Stimulated activated CD4-positive, alpha-beta T cell treated with anti-CD3 and anti-CD28 coated beads, Interleukin-12 subunit alpha, Interleukin-12 subunit beta, amount 100 ng/mL, for 24 hours (primary cell): ENCODE data around the gene CABLES2.

Source experiments
- DNase-seq, 2 experiments: peaks; one replicate each; pipeline ENCODE4 v3.0.0-alpha.2; 2020; ENCODE audit warnings: low read depth in 2 of 2

CABLES2 gene

DNA sequence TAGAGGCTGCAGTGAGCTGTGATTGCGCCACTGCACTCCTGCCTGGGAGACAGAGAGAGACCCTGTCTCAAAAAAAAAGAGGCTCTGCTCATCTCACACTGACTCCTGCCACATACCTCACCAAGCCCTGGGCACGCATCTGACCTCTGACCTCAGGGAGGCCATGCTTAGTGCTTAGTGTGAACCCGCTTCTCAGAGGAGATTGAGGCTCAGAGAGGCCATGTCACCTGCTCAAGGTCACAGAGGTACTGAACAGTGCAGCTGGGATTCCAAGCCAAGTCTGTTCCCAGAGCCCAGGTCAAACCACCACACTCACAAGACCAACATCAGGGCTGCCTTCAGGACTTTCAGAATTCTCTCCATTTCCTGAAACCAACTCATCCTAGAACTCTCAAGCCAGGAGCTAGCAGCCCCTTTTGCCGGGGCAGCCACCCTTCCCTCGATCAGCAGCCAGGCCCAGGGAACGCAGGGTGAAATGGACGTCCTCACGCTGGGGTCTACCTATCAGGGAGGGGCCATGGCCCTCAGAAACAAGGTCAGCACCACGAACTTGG is 2.9 kb downstream of the CABLES2 start:
- no peak for DNase-seq

DNA sequence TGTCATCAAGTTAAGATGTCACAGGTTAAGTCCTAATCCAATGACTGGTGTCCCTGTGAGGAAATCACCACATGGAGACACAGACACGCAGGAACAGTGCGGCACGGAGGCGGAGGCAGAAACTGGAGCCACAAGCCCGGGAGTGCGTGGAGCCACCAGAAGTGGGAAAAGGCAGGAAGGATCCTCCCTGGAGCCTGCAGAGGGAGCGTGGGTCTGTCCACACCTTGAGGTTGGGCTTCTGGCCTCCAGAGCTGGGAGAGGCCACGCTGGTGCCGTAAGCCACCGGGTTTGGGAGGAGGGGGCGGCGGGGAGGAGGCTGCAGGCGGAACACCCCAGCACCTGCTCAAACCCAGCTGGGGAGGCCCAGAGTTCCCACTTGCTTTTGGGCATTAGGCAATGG is 3.8 kb downstream of the CABLES2 start:
- DNase-seq = no peak

DNA sequence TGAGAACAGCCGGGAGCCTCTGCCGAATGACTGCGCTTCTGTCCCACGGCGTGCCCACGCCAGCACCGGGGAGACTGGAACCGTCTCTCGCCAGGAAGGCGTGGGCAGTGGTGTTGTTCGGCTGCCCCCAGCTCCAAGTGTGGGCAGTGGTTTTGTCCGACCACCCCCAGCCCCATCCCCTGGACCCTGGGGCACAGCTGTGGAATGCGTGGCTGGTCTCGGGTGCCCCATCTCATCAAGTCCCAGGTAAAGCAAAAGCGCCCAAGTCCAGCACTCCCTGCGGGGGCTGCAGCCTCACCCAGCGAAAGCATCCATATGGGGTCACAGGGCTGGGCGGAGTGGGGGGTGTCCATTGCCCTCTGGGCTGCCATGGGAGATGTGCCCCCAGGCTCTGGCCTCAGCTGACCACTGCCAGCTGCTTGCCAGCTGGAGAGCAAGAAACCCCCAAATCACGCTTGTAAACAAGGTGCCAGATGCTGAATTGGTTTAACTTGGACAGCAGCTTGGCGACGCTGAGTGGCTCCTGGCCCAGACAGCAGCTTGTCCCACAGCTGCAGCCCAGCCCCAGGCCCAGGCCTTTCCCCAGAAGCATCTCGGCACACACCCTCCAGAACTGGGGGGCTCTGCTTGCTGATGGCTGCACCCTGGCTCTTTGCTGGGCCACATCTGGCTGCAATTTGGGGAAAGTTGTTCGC is 4.5 kb downstream of the CABLES2 start:
- DNase-seq = no peak

DNA sequence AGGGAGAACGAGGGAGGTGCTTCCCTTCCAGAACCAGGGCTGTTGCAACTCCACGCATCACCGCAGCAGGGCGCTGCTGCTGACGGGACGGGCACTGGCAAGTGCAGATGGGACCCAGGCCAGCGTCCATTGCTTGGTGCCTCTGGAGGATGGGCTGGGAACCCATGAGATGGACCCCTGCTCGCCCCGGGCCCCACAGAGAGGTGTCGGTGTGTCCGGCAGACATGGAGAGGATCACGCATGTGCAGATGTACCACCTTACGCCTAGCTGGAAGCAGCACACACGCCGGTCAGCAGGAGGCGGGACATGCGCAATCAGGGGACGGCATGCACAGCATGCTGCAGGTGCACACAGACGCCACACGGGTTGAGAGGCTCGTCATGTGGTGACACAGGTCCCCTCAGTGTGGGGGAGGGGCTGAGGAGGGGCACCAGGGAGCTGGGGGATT is 5.7 kb downstream of the CABLES2 start:
- no peak for DNase-seq

DNA sequence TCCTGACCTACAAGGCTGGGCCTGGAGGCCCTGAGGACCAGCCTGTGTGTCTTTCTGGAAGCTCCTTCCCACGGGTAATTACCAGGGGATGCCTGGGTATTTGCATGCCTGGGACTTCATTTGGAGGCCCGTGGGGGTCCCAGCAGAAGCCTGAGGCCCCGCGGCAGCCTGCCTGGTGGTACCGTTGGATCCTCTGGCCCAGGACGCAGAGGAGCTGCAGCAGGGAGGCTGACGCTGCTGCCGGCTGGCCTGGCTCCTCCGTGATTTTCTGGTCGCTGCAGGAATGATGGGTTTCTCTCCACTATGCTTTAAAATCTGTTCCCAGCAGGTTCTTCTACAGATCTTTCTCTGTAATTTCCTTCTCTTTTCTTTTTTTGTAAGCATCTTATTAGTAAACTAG is 6.5 kb downstream of the CABLES2 start:
- DNase-seq = no peak

DNA sequence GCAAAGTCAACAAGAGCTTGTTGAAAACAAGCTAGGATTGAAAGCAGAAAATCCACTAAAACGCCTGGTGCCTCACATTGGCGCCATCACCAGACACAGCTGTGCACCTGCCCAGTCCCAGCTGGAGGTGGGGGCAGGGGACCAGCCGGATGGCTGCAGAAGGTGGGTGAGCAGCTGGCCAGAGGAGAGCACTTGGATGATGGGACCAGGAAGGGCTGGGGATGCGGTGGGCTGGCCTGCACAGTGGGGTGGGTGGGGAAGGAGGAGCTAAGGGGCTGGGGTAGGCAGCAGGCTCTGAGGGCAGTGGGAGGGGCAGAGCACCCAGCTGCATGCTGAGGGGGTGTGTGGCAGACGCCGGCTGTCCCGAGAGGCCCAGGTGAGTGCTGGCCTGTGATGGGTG is 7.1 kb downstream of the CABLES2 start:
- no peak for DNase-seq

DNA sequence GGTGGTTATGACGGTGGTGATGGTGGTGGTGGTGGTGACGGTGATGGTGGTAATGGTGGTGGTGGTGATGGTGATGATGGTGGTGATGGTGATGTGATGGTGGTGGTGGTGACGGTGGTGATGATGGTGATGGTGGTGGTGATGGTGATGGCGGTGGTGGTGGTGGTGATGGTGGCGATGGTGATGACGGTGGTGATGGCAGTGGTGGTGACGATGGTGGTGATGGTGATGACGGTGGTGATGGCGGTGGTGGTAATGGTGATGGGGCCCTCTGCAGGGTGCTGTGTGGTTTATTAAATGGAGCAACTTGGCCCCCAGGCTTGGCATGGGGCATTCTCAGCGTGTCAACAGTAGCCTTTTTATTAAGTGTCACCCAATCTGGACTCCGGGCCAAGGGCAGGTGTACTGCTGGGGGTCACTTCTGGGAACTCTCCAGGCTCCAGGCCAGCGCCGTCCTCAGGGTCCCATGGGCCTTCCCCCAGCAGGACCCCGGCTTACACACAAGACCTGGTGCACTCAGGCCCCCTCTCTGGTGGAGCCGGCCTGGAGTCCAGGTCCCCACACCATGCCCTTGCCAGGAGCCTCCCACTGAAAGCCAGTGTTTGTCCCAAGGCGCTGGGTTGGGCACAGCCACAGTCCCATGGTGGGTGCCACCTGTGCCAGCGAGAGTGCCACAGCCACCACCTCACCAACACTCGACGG is 8.8 kb downstream of the CABLES2 start:
- DNase-seq = no peak

DNA sequence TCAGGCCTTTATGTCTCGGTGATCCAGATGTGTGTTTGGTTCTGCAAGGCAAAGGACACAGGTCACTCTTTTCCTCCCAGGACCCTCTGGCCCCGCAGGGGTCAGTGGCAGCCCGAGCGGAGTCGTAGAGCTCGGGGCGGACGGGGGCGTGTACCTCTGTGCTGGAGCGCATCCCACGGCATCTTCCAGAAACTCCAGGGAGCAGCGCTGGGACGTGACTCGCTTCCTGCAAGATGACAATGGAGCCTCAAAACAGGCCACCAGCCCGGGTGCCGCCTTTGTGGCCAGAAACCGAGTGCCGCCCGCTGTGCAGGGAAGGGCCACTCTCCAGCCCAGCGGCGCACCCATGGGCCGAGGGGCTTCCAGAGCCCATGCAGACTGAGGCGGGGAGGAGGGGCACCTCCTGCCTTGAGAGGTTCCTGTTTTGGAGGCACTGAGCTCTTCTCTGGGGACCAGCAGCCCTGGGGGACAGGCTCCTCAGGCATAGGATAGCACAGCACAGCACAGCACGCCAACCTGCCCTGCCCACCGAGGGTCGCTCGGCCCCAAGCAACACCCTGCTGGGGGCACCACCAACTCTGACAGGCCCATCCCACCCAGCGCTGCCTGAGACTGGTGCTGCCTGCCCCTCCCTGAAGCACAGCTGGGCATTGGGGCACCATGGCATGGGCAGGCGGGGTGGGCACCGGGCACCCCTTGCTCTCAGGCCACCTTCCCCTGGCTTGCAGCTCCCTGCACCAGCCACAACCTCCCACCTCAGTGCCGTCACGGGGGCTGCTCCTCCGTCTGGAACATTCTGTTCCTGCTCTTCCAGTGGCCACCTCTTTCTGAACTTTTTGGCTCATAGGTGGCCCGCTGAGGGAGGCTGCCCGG is 10.5 kb downstream of the CABLES2 start:
- no peak for DNase-seq

DNA sequence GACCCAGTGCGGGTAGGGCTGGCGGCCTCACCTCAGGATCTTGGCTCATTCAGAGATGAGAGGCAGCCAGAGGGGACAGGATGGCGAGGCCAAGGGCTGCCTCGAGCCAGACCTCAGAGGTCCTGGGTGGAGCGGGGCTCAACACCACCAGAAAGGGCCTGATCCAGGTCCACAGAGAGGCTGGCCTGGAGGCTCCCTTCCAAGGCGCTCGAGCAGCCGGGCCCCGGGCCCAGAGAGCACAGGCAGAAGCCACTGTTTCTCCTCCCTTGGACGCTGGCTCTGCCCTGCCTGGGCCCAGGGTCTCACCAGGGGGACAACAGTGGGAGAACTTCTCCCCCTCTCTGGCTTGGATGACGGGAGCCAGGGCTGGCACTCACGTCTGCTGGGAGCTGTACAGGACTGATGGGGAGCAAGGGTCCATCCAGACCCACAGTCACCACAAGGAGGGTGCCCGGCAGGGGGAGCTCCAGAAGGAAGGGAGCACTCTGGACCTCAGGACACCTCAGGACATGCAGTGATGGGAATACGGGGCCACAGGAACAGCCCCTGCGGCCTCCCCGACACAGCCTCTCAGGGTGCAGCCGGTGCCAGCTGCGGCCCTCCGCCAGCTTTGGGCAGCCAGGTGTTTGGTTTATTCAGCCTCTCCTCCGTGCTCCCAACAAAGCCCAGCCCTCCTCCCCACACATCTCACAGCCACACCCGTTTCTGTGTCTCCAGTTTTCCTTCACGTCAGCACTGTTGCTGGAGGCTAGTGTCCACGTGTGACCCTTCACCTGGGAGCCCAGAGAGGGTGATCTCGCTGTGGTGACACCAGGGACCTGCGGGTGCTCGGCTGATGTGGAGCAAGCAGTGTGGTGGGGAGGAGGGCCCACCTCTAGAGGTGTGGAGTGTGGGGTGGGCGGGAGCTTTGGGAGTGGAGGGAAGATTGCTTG is 11.5 kb downstream of the CABLES2 start:
- DNase-seq = no peak

DNA sequence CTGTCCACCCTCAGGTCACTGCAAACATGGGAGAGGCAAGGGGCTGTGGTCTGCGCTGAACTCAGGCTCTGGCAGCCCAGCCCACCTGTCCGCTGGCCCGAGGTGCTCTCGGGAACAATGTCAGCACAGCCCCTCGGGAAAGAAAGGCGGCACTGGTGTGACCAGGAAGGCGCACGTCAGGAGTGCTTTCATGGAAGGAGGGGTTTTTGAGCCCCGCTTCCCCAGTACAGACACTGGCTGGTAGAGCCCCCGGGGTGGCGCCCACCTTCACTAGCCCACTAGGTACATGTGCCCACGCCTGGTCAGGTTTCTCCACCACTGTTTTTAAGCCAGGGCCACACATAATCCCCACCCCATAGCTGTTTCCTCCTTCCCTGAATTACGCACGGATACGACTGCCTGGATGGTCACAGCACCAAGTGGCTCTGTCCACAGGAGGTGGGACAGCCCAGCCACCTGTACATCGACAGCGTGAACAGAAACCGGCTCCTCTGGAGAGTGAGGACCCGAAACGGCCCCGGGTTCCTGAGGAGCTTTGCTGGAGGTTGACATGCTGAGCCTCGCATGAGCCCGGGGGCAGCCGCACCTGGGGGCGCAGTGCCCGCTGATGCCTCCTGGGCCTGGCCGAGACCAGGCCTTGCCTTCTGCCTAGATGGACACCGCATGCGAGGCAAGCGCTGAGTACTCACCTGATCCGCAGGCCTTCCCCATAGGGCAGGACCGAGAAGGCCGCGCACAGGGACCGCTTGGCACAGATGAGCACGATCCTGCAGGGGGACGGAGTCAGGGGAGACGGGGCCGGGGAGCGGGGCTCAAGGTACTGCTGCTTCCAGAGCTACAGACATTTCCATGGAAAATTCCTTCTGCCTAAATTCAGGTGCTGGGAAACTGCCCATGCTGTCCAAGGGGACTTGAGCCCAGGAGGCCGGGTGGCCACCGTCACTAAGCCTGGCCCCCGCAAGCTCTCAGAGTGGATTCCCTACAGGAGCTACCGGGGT is 12.5 kb downstream of the CABLES2 start:
- DNase-seq = no peak

DNA sequence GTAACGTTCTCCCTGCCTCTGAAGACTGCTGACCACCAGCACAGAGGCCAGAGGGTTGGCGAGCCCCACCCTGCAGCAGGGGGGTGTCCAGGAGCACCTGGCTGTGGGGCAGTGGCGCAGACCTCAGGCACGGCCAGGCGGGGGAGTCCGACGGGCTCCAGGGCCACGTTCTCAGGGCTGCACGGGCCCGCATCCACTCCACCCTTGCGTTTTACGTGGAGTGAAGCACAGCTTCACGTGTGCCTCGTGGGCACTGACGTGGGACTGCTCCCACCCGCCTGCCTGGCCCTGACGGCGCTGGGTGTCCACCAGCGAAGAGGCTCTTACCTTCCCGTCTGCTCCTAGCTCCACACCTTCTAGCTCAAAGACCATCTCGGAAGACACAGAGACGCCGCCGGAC is 13.3 kb downstream of the CABLES2 start:
- no peak for DNase-seq

DNA sequence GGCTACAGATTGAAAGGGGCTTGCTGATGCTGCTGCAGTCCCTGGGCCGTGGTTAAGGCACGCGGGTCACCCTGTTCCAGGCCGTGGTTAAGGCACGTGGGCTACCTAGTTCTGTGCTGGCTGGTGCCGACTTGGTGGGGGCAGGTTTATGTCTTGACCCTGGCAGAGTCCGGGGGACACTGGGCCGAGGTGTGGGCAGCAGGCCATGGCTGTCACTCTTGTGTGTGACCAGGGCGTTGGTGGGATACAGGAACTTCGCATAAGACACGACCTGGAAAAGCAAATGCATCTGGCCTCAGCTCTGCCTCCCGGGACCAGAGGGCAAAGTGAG is 13.8 kb downstream of the CABLES2 start:
- DNase-seq = no peak

DNA sequence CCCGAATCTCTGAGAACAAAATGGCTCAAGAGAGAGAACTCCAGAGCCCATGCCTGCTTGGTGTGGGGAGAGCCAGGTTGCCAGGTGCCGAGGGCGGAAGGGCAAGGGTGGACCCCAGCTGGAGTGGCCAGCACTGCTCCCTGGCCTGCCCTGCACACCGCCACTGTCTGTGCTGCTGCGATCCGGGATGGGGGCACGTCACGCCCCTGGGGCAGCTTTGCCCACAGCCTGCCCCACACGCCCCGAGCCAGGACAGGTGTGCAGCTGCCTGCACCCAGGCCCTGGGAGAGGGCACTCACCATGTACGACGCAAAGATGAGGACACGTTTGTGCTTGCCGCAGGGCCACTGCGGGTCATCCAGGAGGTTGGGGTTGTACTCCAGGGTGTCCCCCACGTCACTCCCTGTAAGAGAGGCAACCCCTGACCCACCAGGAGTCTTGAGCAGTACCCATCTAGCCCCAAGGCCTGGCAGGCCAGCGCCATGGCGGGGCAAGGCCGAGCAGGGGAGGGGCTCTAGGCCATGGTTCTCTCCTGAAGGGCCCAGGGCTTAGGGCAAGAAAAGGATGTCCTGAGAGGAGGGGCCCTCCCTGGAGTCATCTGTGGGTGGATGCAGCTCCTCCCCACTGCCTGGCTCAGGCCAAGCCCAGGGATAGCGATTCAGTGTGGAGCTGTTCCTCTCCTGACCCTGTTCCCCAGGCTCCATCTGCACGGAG is 14.3 kb downstream of the CABLES2 start:
- no peak for DNase-seq

DNA sequence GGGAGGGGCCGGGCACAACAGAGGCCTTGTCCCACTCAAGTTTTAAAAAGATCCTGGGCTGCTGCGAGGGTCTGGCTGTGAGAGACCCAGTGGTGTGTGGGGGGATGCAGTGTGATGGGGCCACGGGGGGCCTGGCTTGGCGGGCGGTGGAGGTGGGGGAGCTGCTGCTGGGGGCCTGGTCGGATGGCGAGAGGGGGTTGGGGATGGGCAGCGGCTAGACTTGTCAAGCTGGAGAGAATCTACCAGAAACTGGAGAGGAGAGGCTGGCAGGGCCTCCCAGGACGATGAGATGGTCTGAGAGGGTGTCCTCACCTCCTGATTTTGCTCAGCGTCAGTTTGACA is 15.0 kb downstream of the CABLES2 start:
- no peak for DNase-seq

DNA sequence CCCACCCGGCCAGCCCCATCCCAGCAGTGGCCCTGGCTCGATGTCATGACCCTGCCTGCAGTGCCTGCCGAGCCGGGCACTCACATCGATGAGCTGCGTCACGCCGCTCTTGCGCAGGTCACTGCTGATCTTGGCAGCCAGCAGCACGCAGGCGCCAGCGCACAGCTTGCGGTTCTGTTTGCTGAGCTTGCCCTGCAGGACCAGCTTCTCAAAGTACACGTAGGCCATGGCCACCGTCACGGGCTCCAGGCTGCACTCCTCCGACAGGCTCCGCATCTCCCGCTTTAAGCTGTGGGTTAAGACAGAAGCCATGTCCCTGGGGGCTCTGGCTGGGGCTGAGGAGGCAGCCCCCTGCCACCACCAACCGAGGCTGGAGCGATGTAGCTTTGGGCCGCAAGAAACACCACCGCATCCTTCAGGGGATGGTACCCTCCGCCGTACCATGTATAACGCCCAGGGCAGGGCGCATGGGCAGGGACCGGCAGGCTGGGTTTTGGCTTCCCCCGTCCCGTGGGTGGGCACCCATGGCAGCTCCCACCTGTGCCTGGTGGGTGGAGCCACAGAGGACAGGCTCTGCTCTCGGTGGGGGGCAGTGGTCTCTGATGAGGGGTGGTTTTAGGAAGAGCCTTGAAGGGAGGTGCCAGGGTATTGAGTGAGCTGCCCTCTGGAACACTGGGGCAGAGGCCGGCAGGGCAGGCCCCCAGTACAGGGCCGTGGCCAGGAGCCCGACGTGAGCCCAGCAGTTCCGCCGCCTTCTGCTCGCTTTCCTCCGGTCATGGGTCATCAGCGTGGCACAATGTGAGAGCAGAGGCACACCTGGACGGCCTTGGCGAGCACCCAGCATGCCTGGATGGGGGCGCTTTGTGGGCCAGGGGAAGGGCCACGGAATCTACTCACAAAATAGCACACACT is 15.7 kb downstream of the CABLES2 start:
- DNase-seq = no peak

DNA sequence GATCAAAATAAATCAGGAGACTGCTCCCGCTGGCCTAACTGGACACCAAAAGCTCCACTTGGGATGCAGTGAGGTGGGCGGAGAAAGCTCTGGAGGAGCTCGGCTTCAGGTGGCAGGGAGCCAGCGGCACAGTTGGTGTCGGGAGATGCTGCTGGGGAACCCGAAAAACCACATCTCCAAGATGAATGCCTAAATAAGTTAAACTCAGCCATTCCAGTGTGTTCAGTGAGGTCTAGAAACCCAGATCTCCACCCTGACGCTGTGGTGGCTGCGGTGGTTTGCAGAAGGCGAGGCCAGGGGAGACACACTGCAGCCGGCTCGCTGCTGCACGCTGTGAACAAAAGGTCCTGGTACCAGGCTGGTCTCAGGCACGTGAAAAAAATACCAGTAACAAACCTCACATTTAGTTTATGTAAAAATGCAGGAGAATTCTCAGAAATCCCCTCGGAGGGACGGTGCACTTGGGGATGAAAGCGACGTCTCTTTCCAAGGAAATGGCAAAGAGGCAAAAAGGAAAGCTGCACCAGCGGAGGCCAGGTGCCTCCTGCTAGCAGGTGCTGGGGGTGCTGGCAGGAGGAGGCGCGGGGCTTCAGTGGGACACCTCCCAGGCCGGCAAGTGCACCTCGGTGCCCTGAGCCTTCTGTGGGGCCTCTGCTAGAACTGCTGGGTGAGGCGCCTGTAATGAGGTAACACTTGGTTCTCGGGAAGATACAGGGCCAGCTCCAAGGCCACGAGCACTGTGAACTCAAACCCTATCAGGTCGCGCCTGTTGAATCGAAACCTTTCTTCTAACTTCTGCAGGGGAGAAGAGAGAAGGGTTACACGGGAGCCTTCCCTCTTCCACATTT is 16.5 kb downstream of the CABLES2 start:
- no peak for DNase-seq

DNA sequence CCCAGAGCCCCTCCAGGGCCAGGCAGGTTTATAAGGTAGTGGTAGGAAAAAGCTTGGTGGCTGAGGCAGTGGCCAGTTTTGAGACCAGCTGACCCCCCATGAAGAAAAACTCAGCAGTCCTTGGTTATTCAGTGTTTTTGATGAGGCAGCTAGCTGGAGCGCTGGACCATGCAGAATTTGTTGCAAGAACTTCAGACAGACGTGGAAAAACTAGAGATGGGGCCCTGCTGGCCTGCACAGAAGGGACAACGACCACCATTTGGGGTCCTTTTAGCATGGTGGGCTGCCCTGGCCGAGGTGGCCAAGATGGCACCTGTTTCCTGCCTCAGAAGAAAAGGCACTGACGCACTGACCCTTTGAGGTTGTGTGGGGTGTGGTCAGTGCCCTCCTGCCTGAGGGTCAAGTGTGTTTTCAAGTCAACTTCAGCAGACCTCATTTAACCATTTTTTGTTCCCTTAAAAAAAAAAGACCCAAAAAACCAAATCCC is 17.4 kb downstream of the CABLES2 start:
- DNase-seq = no peak
